Spinal cord (tissue), 10 donors: Measurements from ENCODE around the gene MOSMO. TPM values are rescaled to one million over a fixed set of nuclear protein-coding genes. Genes with fewer than 3 reads are reported as not detected.
"Not testable (repeated sequence)": the region's sequence is repeated elsewhere in the genome, so short reads cannot be mapped to it uniquely, and the experiment has no call there.

Experiments
- DNase-seq, 6 donors: peaks; one replicate each; pipeline versions ENCODE4 v3.0.0 to v3.0.0-alpha.2; 2013 to 2015; ENCODE audit warnings: low spot score in 6 of 6, low read depth in 4 of 6
- H3K27ac ChIP-seq: one replicate; pipeline ENCODE4 v1.5.1; 2013; ENCODE audit warnings: low read depth, low read length, control low read depth
- H3K27me3 ChIP-seq: one replicate; pipeline ENCODE4 v1.6.1; 2013; ENCODE audit warnings: low read length; ENCODE audit not compliant: control insufficient read depth, insufficient read depth
- H3K36me3 ChIP-seq: one replicate; pipeline ENCODE4 v1.6.1; 2013; ENCODE audit warnings: low read length; ENCODE audit not compliant: control insufficient read depth, insufficient read depth
- H3K4me1 ChIP-seq: one replicate; pipeline ENCODE4 v1.6.1; 2013; ENCODE audit warnings: low read length; ENCODE audit not compliant: control insufficient read depth, insufficient read depth
- H3K4me3 ChIP-seq: one replicate; pipeline ENCODE4 v1.5.1; 2013; ENCODE audit warnings: low read depth, low read length, control low read depth
- H3K9me3 ChIP-seq: one replicate; pipeline ENCODE4 v1.6.1; 2013; ENCODE audit warnings: low read length; ENCODE audit not compliant: control insufficient read depth, insufficient read depth
- WGBS: methylation state at CpG from one replicate; pipeline ENCODE4 v1.1.5; 2013; ENCODE audit warnings: missing lambda C conversion rate; ENCODE audit not compliant: insufficient coverage; 5-methylcytosine and 5-hydroxymethylcytosine counted together
- polyA plus RNA-seq, 2 donors: library from polyadenylated mRNA; unstranded; fragments of 120-200 nt; gene quantifications; one replicate each; pipeline ENCODE4 v1.2.1, GENCODE V29; 2013; ENCODE audit not compliant: insufficient read length in 2 of 2
- total RNA-seq, 2 donors: library from RNA; depleted of rRNA in 1 of 2; stranded (reverse); fragments of 120-200 nt in 1 of 2; fragments of >200 nt in 1 of 2; gene quantifications; one replicate each; pipeline versions ENCODE4 v1.2.3 to v1.2.4, GENCODE V29; 2013 to 2014
- donor health status: healthy.

Gene MOSMO
- total and polyA plus RNA-seq, 4 donors, result 19.3 to 43.1 (median 26.6) TPM

DNA sequence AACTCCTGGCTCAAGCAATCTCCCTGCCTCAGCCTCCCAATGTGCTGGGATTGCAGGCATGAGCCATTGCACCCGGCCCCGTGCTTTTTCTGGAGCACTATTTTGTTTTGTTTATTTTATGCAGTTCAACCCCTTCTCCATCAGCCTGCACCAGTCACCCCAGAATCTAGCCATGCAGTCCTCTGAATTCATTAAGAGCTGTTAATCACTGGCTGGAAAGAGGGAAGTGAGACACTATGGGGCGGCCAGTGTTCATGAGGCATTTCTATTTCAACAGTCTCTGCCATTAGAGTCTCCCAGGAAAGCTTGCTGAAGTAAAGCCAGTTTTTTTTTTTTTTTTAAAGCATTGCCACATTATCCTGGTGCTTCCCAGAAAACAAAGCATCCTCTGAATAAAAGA, 86.1 kb downstream of the MOSMO start:
- Histone ChIP-seq H3K4me3 (no peak overlapping the region), H3K27ac (no peak overlapping the region), H3K27me3 (no peaks in the 10 kb centered on the region), H3K9me3 (no peaks in the 10 kb centered on the region), H3K36me3 (no peaks in the 10 kb centered on the region), H3K4me1 (peaks cover 15% of the 10 kb centered on the region)
- DNase-seq, result peak in 3 of 6 donors; percentile 36 to 86 (median 70)
- WGBS, result no CpG with 5 or more reads among the region's 3 CpGs

DNA sequence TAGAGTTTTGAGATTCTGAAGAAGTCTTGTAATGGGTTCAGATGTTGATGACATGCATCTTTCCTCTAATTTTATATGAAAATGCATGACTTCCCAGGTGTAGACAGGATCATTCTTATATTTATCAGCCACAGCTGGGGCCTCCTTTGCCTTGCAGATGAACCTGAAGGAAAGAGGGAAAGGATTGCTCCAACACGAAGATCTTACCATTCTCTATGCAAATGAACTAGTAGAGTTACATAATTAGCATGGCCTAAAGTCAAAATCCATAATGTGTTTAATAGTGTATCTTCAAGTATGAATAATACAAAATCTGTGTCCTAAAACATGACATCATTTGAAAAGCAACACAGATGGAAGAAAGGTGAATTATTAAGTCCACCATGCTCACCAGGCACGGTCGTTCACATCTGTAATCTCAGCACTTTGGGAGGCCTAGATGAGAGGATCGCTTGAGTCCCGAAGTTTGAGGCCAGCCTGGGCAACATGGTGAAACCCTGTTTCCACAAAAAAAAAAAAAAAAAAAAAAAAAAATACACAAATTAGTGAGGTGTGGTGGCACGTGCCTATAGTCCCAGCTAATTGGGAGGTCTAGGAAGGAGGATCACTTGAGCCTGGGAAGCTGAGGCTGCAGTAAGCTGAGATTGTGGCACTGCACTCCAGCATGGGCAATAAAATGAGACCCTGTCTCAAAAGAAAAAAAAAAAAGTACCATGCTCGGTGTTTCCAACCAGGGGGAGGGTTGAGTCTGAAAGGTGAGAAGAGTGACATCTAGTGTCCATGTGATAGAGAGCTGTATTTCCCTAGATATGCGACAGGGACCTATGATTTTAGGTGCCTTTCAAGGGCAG, 90.7 kb downstream of the MOSMO start:
- no peaks in the 10 kb centered on the region for H3K27me3 ChIP-seq
- no peaks in the 10 kb centered on the region for H3K36me3 ChIP-seq
- no peaks in the 10 kb centered on the region for H3K9me3 ChIP-seq
- H3K4me3 ChIP-seq, result no peak overlapping the region
- H3K27ac ChIP-seq, result no peak overlapping the region
- peak in 5 of 6 donors; percentile 22 to 89 (median 52) for DNase-seq
- peaks cover 4% of the 10 kb centered on the region for H3K4me1 ChIP-seq
- 67% methylated on average over 3 of the region's 8 CpGs for WGBS

DNA sequence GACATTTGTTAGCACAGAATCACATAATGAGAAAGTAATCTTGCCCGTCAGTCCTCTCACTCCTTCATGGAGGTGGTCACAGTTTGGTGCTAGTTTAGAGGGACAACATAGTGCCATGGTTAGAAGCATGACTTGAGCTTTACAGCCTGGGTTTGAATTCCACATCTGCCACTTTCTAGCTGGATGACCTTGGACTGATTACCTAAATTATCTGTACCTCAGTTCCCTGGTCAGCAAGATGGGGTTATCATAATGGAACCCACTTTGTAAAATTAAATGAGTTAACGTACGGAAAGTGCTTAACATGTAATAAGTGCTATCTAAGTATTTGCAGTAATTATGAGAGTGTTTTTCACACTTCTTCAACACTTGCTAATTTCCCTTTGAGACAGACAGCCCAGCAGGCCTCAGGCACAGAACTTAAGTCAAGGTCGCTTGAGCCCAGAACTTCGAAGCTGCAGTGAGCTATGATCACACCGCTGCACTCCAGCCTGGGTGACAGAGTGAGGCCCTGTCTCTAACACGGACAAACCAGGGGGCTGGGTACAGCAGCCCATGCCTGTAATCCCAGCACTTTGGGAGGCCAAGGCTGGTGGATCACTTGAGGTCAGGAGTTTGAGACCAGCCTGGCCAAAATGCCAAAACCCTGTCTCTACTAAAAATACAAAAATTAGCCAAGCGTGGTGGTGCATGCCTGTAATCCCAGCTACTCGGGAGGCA, 91.5 kb downstream of the MOSMO start:
- H3K4me1 ChIP-seq, result no peaks in the 10 kb centered on the region
- no peak overlapping the region for H3K4me3 ChIP-seq
- WGBS, result 85% methylated on average over 6 of the region's 9 CpGs
- no peaks in the 10 kb centered on the region for H3K9me3 ChIP-seq
- DNase-seq, result no peak
- no peaks in the 10 kb centered on the region for H3K36me3 ChIP-seq
- no peak overlapping the region for H3K27ac ChIP-seq
- H3K27me3 ChIP-seq, result no peaks in the 10 kb centered on the region

DNA sequence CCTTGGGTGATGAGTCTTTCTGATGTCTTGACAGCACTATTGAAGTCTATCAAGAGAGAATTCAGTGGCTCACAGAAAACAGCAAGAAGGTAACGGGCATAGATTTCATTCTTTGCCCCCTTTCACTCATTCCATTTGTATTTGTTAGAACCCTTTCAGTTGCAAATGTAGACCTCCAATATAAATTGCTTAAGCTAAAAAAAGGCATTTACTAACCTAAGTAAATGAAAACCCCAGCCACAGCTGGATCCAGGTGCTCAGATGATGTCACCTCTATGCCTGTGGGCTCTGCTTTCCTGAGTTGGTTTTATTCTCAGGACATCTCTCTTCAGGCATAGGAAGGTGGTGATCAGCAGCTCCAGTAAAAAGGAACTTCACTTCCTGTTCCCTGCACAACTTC, 95.5 kb downstream of the MOSMO start:
- no peak for DNase-seq
- no peaks in the 10 kb centered on the region for H3K36me3 ChIP-seq
- no peak overlapping the region for H3K27ac ChIP-seq
- no peaks in the 10 kb centered on the region for H3K9me3 ChIP-seq
- no peaks in the 10 kb centered on the region for H3K27me3 ChIP-seq
- WGBS, result no CpG with 5 or more reads among the region's 1 CpG
- H3K4me1 ChIP-seq, result no peaks in the 10 kb centered on the region
- no peak overlapping the region for H3K4me3 ChIP-seq

- Histone ChIP-seq H3K4me1 (no peaks in the 10 kb centered on the region), H3K4me3 (no peak overlapping the region), H3K36me3 (peaks cover 4% of the 10 kb centered on the region), H3K27me3 (no peaks in the 10 kb centered on the region), H3K27ac (no peak overlapping the region), H3K9me3 (no peaks in the 10 kb centered on the region)
- no peak for DNase-seq
- 88% methylated on average over 1 of the region's 4 CpGs for WGBS
Observed at GRCh38 chr16:22109258-22109898, 101.5 kb downstream of the MOSMO start.

DNA sequence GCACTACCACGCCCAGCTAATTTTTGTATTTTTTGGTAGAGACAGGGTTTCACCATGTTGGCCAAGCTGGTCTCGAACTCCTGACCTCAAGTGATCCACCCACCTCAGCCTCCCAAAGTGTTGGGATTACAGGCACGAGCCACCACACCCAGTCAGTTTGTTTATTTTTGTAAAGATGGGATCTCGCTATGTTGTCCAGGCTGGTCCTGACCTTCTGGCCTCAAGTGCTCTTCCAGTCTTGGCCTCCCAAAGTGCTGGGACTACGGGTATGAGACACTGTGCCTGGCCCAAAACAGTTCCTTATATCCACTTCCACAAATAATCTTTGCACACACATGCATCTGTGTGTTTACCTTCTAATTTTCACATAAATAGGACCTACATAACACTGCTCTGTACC, 103.7 kb downstream of the MOSMO start:
- not testable (repeated sequence) for H3K36me3 ChIP-seq, H3K9me3 ChIP-seq, H3K27me3 ChIP-seq, H3K27ac ChIP-seq, H3K4me3 ChIP-seq, H3K4me1 ChIP-seq, DNase-seq
- 86% methylated on average over 3 of the region's 5 CpGs for WGBS

- no peak for DNase-seq
- Histone ChIP-seq H3K4me3 (no peak overlapping the region), H3K27ac (no peak overlapping the region), H3K27me3 (no peaks in the 10 kb centered on the region), H3K36me3 (peaks cover 4% of the 10 kb centered on the region), H3K9me3 (no peaks in the 10 kb centered on the region), H3K4me1 (no peaks in the 10 kb centered on the region)
- WGBS, result 50% methylated on average over 1 of the region's 2 CpGs
Observed at GRCh38 chr16:22116095-22116700, 108.3 kb downstream of the MOSMO start.

- Histone ChIP-seq H3K9me3 (no peaks in the 10 kb centered on the region), H3K36me3 (peaks cover 4% of the 10 kb centered on the region)
- WGBS, result no CpG with 5 or more reads among the region's 2 CpGs
Observed at GRCh38 chr16:22117609-22118008, 109.7 kb downstream of the MOSMO start.

DNA sequence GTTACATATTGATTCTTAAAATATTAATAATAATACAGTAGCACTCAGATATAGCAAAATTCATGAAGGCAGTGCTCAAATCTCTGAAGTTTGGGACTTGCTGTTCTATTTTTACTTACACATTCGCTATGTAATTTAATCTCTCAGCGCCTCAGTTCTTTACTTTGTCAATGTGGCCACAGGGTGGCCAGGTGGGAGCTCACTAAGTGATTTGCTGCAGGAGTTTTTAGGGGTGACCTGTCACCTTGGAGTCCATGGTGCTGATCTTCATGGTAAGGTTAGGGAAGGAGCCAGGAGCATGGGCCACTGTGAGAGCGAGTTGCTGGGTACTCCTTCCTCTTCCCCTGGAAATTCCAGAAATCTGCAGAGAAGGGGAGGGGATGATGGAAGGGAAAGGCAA, 112.5 kb downstream of the MOSMO start:
- no peak for DNase-seq
- peaks cover 4% of the 10 kb centered on the region for H3K36me3 ChIP-seq
- no CpG with 5 or more reads among the region's 3 CpGs for WGBS
- H3K27ac ChIP-seq, result no peak overlapping the region
- no peaks in the 10 kb centered on the region for H3K4me1 ChIP-seq
- no peaks in the 10 kb centered on the region for H3K9me3 ChIP-seq
- H3K4me3 ChIP-seq, result no peak overlapping the region
- no peaks in the 10 kb centered on the region for H3K27me3 ChIP-seq

More at GRCh38 chr16:22117609-22118008, 109.7 kb downstream of the MOSMO start:
- Histone ChIP-seq H3K27me3 (no peaks in the 10 kb centered on the region), H3K4me1 (no peaks in the 10 kb centered on the region), H3K27ac (no peak overlapping the region), H3K4me3 (no peak overlapping the region)
- peak in 1 of 6 donors; percentile 63 for DNase-seq
